NOMO-1 treated with DMSO at 0.1 percent for 48 hours (cell line): ENCODE results near the gene PDZD4.

Source experiments
- DNase-seq: peaks from one replicate; lab custom pipeline; 2025; ENCODE audit not compliant: unreplicated experiment; lab: John Stamatoyannopoulos, UW

PDZD4 gene

GRCh38 chrX:153763298-153763932 is 66.9 kb downstream of the PDZD4 start:
- DNase-seq, result no peak

- no peak for DNase-seq
These were observed 67.6 kb downstream of the PDZD4 start for GRCh38 chrX:153762626-153763173.

DNA sequence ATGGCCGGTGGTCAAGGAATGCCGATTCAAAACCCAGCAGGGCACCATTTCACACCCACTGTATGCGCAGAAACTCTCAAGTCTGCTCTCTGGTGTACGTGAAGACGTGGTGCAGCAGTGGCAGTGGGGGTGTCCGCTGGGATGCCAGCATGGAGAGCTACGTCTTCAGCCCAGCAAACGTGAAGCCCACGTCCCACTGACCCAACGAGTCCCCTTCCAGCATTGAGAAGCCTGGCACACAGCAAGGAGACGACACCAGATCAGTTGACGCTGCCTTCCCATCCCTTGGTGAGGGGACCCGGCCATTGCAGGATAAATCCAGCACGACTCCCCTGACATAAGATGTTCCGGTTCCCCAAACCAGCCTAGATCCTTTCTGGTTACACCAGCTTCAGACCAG is 68.5 kb downstream of the PDZD4 start:
- DNase-seq, result no peak

DNA sequence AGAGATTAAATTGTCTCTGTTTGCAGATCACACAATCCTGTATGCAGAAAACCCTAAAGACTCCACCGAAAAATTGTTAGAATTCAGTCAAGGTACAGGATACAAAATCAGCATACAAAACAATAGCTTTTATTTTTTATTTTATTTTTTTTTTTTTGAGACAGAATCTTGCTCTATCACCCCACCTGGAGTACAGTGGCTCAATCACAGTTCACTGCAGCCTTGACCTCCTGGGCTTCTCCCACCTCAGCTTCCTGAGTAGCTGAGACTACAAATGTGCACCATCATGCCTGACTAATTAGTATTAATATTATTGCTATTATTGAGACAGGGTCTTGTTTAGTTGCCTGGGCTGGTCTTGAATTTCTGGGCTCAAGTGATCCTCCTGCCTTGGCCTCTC is 75.2 kb downstream of the PDZD4 start:
- DNase-seq, result no peak
